Stimulated activated CD4-positive, alpha-beta T cell treated with anti-CD3 and anti-CD28 coated beads, Interleukin-15, amount 100 ng/mL, for 48 hours (primary cell): Measurements from ENCODE around the gene PKD1L1.

ENCODE experiments used
- DNase-seq, 2 donors: peaks; one replicate each; pipeline ENCODE4 v3.0.0-alpha.2; 2020; ENCODE audit warnings: low read depth in 2 of 2

The PKD1L1 gene

GRCh38 chr7:47735431-47736345, 212.6 kb downstream of the PKD1L1 start:
- no peak for DNase-seq

- DNase-seq = no peak
Observed at GRCh38 chr7:47734949-47735291, 213.3 kb downstream of the PKD1L1 start.

GRCh38 chr7:47734287-47734948, 213.8 kb downstream of the PKD1L1 start:
- DNase-seq = no peak

- DNase-seq = no peak
Observed at GRCh38 chr7:47730142-47730541, 218.1 kb downstream of the PKD1L1 start.

GRCh38 chr7:47726047-47726726, 222.1 kb downstream of the PKD1L1 start:
- no peak for DNase-seq

GRCh38 chr7:47725031-47725780, 223.1 kb downstream of the PKD1L1 start:
- no peak for DNase-seq
